ENCODE measurements around the gene TIMELESS. TPM values are rescaled to one million over a fixed set of nuclear protein-coding genes. Genes with fewer than 3 reads are reported as not detected.
A peak's percentile ranks its signal among the peaks of the same experiment; 100 is the strongest.
"Not testable (repeated sequence)": the region's sequence is repeated elsewhere in the genome, so short reads cannot be mapped to it uniquely, and the experiment has no call there.

The TIMELESS gene
- total RNA-seq, 1 experiment from 2014 or later: 30.9 TPM

- POLR2A ChIA-PET (ENCODE audit: unreplicated experiment): interaction anchor here (0.5 kb wide), 1 partner anchor 1481 kb away, joined by 4 read pairs; no protein-coding TSS in a partner anchor
- BruUV-seq (replicated peaks): no TSS peak
These were observed 1.0 kb upstream of the TIMELESS start for GRCh38 chr12:56450241-56450640.

GRCh38 chr12:56449622-56449984 is 377 bp upstream of the TIMELESS start:
- no peak for TF ChIP-seq EZH2 (IDR thresholded peaks at IDR 0.05; ENCODE audit: low read depth)
- TF ChIP-seq, protein P1, sequence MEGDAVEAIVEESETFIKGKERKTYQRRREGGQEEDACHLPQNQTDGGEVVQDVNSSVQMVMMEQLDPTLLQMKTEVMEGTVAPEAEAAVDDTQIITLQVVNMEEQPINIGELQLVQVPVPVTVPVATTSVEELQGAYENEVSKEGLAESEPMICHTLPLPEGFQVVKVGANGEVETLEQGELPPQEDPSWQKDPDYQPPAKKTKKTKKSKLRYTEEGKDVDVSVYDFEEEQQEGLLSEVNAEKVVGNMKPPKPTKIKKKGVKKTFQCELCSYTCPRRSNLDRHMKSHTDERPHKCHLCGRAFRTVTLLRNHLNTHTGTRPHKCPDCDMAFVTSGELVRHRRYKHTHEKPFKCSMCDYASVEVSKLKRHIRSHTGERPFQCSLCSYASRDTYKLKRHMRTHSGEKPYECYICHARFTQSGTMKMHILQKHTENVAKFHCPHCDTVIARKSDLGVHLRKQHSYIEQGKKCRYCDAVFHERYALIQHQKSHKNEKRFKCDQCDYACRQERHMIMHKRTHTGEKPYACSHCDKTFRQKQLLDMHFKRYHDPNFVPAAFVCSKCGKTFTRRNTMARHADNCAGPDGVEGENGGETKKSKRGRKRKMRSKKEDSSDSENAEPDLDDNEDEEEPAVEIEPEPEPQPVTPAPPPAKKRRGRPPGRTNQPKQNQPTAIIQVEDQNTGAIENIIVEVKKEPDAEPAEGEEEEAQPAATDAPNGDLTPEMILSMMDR (conservative IDR thresholded peaks at IDR 0.05): no peak
- no peaks in the 10 kb centered on the region for H3K9me3 ChIP-seq (ENCODE audit: insufficient read depth, low read depth)
- POLR2A ChIA-PET (ENCODE audit: unreplicated experiment): interaction anchor here (0.6 to 1.0 kb wide), 2 partner anchors 89 to 213 kb away, joined by 4 to 15 read pairs; partner anchors contain the start of gene STAT2
- H3K4me2 ChIP-seq: peak overlapping the region; percentile 82
- H3K4me3 ChIP-seq: peak overlapping the region; percentile 89
- no peaks in the 10 kb centered on the region; the same call in 1 of the 2 replicates for H3K4me1 ChIP-seq (replicated peaks; ENCODE audit: insufficient read depth)
- peak overlapping the region; percentile 91 for H2AFZ ChIP-seq
- H3K36me3 ChIP-seq (ENCODE audit: low read depth): no peaks in the 10 kb centered on the region
- H4K20me1 ChIP-seq (ENCODE audit: insufficient read depth): no peaks in the 10 kb centered on the region
- peaks cover 16% of the 10 kb centered on the region for H3K79me2 ChIP-seq (ENCODE audit: low read depth)
- peak overlapping the region; percentile 57 for H3K27ac ChIP-seq
- intact Hi-C loops (cut with micrococcal nuclease; ENCODE audit: unreplicated experiment): loop anchor here (1.0 kb wide), 1 partner anchor 345 kb away; the partner anchor contains the start of gene PA2G4
- CTCF ChIA-PET: interaction anchor here (0.6 to 1.7 kb wide), 5 partner anchors 10 to 260 kb away, joined by 3 to 11 read pairs (median 6); partner anchors contain the start of genes RBMS2 and SPRYD4
- no peaks in the 10 kb centered on the region for H3K9me2 ChIP-seq (ENCODE audit: insufficient read depth)
- no peaks in the 10 kb centered on the region for H3K27me3 ChIP-seq (ENCODE audit: insufficient read depth, low read depth)
- H3F3A ChIP-seq (ENCODE audit: insufficient read depth, low read depth): peaks cover 6% of the 10 kb centered on the region
- TSS peak; percentile 97 for BruUV-seq (replicated peaks)
- DNase-seq: no peak

More at GRCh38 chr12:56450241-56450640, 1.0 kb upstream of the TIMELESS start:
- no peak for TF ChIP-seq EZH2 (IDR thresholded peaks at IDR 0.05; ENCODE audit: low read depth)
- TF ChIP-seq, protein P1 (conservative IDR thresholded peaks at IDR 0.05): no peak
- DNase-seq: no peak
- Histone ChIP-seq H3K36me3 (ENCODE audit: low read depth) (no peaks in the 10 kb centered on the region), H3K9me2 (ENCODE audit: insufficient read depth) (no peaks in the 10 kb centered on the region), H3F3A (ENCODE audit: insufficient read depth, low read depth) (peaks cover 6% of the 10 kb centered on the region), H3K27me3 (ENCODE audit: insufficient read depth, low read depth) (no peaks in the 10 kb centered on the region), H2AFZ (0 out of 2 replicates have a peak overlapping the region, but pooled peaks have one; percentile 91), H3K9me3 (ENCODE audit: insufficient read depth, low read depth) (no peaks in the 10 kb centered on the region), H3K27ac (no peak overlapping the region), H3K4me2 (peak overlapping the region; percentile 82), H3K79me2 (ENCODE audit: low read depth) (peaks cover 16% of the 10 kb centered on the region), H3K4me3 (no peak overlapping the region; the same call in 1 of the 2 replicates), H3K4me1 (replicated peaks; ENCODE audit: insufficient read depth) (no peaks in the 10 kb centered on the region; the same call in 1 of the 2 replicates), H4K20me1 (ENCODE audit: insufficient read depth) (no peaks in the 10 kb centered on the region)
- CTCF ChIA-PET: interaction anchor here (0.6 to 1.7 kb wide), 5 partner anchors 8 to 262 kb away, joined by 4 to 12 read pairs (median 5); no protein-coding TSS in a partner anchor
- intact Hi-C loops (cut with micrococcal nuclease; ENCODE audit: unreplicated experiment): no loop called here

GRCh38 chr12:56443208-56443607 is 6.0 kb downstream of the TIMELESS start:
- Histone ChIP-seq H3K79me2 (ENCODE audit: low read depth) (peaks cover 38% of the 10 kb centered on the region), H3K9me3 (ENCODE audit: insufficient read depth, low read depth) (peaks cover 26% of the 10 kb centered on the region; the same call in 1 of the 2 replicates), H3F3A (ENCODE audit: insufficient read depth, low read depth) (peaks cover 10% of the 10 kb centered on the region; the same call in 1 of the 2 replicates)
- POLR2A ChIA-PET (ENCODE audit: unreplicated experiment); H3K9me2 ChIP-seq (ENCODE audit: insufficient read depth); H3K36me3 ChIP-seq (ENCODE audit: low read depth); H2AFZ ChIP-seq; H3K4me3 ChIP-seq; CTCF ChIA-PET; H3K27me3 ChIP-seq (ENCODE audit: insufficient read depth, low read depth); H3K4me1 ChIP-seq (replicated peaks; ENCODE audit: insufficient read depth); H4K20me1 ChIP-seq (ENCODE audit: insufficient read depth); H3K27ac ChIP-seq; intact Hi-C loops (cut with micrococcal nuclease; ENCODE audit: unreplicated experiment); H3K4me2 ChIP-seq; BruUV-seq (replicated peaks): not testable (repeated sequence)
- peak in 1 of 2 experiments; percentile 44 for DNase-seq
